PFSK-1 (cell line): ENCODE results near the gene TEX2.

Experiments used
- FOXP2 ChIP-seq: optimal IDR thresholded peaks from 2 replicates; pipeline ENCODE3; 2011; ENCODE audit warnings: borderline replicate concordance, control low read depth, inconsistent platforms; ENCODE audit not compliant: insufficient read depth; ENCODE audit errors: extremely low read length, extremely low read depth
- POLR2AphosphoS5 ChIP-seq: IDR thresholded peaks from 2 replicates; pipeline ENCODE4 v1.6.1; 2012; ENCODE audit warnings: low read depth, mild to moderate bottlenecking, control low read depth, low read length, moderate library complexity
- REST ChIP-seq, 2 experiments: IDR thresholded peaks; 2 replicates each; pipeline versions ENCODE4 v1.6.1 to v1.8.0; 2011 to 2012; ENCODE audit warnings: low read depth in 2 of 2, low read length in 2 of 2, control low read depth in 1 of 2, inconsistent platforms in 1 of 2, mild to moderate bottlenecking in 1 of 2, moderate library complexity in 1 of 2; ENCODE audit not compliant: insufficient read depth in 1 of 2
- SIN3A ChIP-seq: IDR thresholded peaks from 2 replicates; pipeline ENCODE4 v1.6.1; 2012; ENCODE audit warnings: mild to moderate bottlenecking, low read length, moderate library complexity, borderline replicate concordance; ENCODE audit not compliant: insufficient read depth
- TAF1 ChIP-seq: IDR thresholded peaks from 2 replicates; pipeline ENCODE4 v1.6.1; 2012; ENCODE audit warnings: low read length, control low read depth, borderline replicate concordance; ENCODE audit not compliant: insufficient read depth

Gene TEX2

DNA sequence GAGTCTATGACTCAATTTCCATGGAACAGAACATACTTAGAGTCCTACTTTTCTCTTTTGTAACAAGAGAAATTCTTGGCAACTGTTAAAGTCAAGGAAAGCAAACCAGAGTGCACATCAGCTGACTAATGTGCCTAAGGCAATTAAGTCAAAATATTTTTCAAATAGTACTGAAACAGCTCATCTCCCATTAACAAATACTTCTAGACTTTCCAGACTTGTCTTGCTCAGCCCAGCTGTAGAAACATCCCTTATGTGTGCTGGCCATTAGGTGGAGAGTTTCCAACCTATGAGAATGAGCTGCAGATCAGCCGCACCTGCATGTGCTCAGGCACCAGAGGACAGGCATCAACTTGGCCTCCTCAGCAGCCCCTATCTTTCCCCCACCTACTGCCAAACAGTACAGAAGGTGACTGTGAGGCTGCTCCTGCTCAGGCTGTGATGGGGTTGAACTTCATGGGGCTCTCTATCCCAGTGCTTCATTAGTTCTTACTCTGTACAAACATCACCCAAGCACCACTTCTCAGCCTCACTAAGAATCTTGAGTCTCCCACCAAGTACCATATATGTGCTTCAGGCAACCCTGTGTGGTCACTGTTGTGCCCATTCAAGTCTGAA is 32.2 kb downstream of the TEX2 start:
- TF ChIP-seq FOXP2: no peak
- no peak for TF ChIP-seq TAF1
- no peak for TF ChIP-seq REST (IDR thresholded peaks at IDR 0.05; ENCODE audit: insufficient read depth in 1 of 2, low read depth in 2 of 2, low read length in 2 of 2)
- TF ChIP-seq SIN3A: 0 out of 2 replicates have a peak, but pooled peaks have one; percentile 25

- no peak for TF ChIP-seq POLR2AphosphoS5
- no peak for TF ChIP-seq REST (IDR thresholded peaks at IDR 0.05; ENCODE audit: insufficient read depth in 1 of 2, low read depth in 2 of 2, low read length in 2 of 2)
- TF ChIP-seq SIN3A: no peak
- TF ChIP-seq TAF1: no peak
- no peak for TF ChIP-seq FOXP2
Observed at GRCh38 chr17:64229815-64230728, 33.0 kb downstream of the TEX2 start.

- TF ChIP-seq POLR2AphosphoS5: no peak
- TF ChIP-seq SIN3A: no peak
- no peak for TF ChIP-seq TAF1
- no peak for TF ChIP-seq FOXP2
- TF ChIP-seq REST (IDR thresholded peaks at IDR 0.05; ENCODE audit: insufficient read depth in 1 of 2, low read depth in 2 of 2, low read length in 2 of 2): no peak
Observed at GRCh38 chr17:64226132-64226531, 36.9 kb downstream of the TEX2 start.

GRCh38 chr17:64225410-64225809 is 37.6 kb downstream of the TEX2 start:
- no peak for TF ChIP-seq POLR2AphosphoS5

DNA sequence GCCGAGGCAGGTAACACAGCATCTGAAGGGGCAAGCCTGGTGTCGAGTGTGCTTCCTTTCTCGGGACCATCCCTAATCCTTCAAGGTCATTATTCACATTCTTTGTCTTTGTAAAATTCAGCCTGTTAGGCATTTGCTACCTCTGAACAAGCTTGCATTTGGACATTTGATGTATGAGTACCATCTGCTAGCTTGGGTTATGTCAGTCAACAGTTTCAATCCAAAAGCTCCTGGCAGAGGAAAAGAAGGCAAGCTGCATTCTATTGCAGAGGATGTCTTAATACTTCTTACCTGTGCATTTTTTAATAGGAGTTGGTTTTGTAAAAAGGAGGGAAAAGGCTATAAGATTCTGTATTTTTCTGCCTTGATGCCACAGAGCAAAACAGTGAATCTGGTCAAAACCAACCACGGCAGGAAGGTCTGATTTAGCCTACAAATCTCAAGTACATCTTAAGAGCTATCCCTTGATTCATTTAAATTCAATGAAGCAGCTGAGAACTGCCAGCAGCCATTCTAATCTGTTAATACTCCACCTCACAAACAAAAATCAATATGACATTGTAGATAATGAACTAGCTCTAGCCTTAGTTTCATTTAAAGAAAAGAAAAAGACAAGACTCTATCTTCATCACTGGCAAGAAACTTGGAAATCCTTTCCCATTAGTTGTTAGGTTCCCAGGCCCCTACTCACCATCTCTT is 39.0 kb downstream of the TEX2 start:
- TF ChIP-seq POLR2AphosphoS5 (no peak), TAF1 (no peak), SIN3A (no peak), FOXP2 (no peak), REST (IDR thresholded peaks at IDR 0.05; ENCODE audit: insufficient read depth in 1 of 2, low read depth in 2 of 2, low read length in 2 of 2) (no peak)
